H1 (cell line): ENCODE results near the gene POU6F2. TPM values are rescaled to one million over a fixed set of nuclear protein-coding genes. Genes with fewer than 3 reads are reported as not detected.

Source experiments
- CTCF ChIA-PET: fragments of 300-600 bp; sonication (Branson Sonifier 250); formaldehyde crosslinking; loops from one replicate; lab custom pipeline; 2021; ENCODE audit not compliant: partially characterized antibody; lab: Charles Lee
- POLR2A ChIA-PET: fragments of 300-600 bp; sonication (Branson Sonifier 250); formaldehyde crosslinking; loops from one replicate; lab custom pipeline; 2021; ENCODE audit warnings: inconsistent platforms; ENCODE audit not compliant: partially characterized antibody; lab: Charles Lee
- DNase-seq, 2 experiments: peaks; one replicate each; pipeline versions ENCODE4 v3.0.0 to v3.0.0-alpha.2; 2010 to 2022; ENCODE audit warnings: low spot score in 2 of 2, low read depth in 1 of 2, mixed read lengths in 1 of 2
- FAIRE-seq: peaks from 2 replicates; lab custom pipeline; 2011; peaks lifted over from hg19 to GRCh38; lab: Jason Lieb, UNC
- H2AFZ ChIP-seq: 2 replicates; pipeline ENCODE4 v1.8.1; 2012; ENCODE audit warnings: low read length, inconsistent platforms
- H2AK5ac ChIP-seq: 2 replicates; pipeline ENCODE4 v1.6.1; 2013; ENCODE audit warnings: low read depth, low read length
- H2BK120ac ChIP-seq: replicated peaks from 2 replicates; pipeline ENCODE3; 2013; ENCODE audit warnings: low read depth, low read length, inconsistent platforms
- H2BK12ac ChIP-seq: 2 replicates; pipeline ENCODE4 v1.6.1; 2013; ENCODE audit warnings: low read depth, low read length
- H2BK15ac ChIP-seq: 2 replicates; pipeline ENCODE4 v1.6.1; 2013; ENCODE audit warnings: low read length
- H2BK20ac ChIP-seq: 2 replicates; pipeline ENCODE4 v1.6.1; 2013; ENCODE audit warnings: low read length
- H2BK5ac ChIP-seq: 2 replicates; pipeline ENCODE4 v1.6.1; 2013; ENCODE audit warnings: low read depth, low read length
- H3K14ac ChIP-seq: 2 replicates; pipeline ENCODE4 v1.6.1; 2013; ENCODE audit warnings: inconsistent platforms; ENCODE audit not compliant: insufficient read length
- H3K18ac ChIP-seq: 2 replicates; pipeline ENCODE4 v1.6.1; 2013; ENCODE audit warnings: low read length; ENCODE audit errors: extremely low read depth
- H3K23ac ChIP-seq: 2 replicates; pipeline ENCODE4 v1.6.1; 2013; ENCODE audit warnings: inconsistent platforms; ENCODE audit not compliant: insufficient read length
- H3K23me2 ChIP-seq: 2 replicates; pipeline ENCODE4 v1.6.1; 2013; ENCODE audit warnings: low read depth, low read length
- H3K27ac ChIP-seq: 2 replicates; pipeline ENCODE4 v1.6.1; 2011; ENCODE audit warnings: low read depth, low read length, inconsistent platforms
- H3K27me3 ChIP-seq, 4 experiments: replicated peaks in 1 of 4; 1 replicate in 1 of 4; 2 replicates in 3 of 4; pipeline versions ENCODE4 v1.6.1 to v1.8.1; 2011 to 2013; ENCODE audit warnings: low read length in 3 of 4, mild to moderate bottlenecking in 3 of 4, inconsistent platforms in 2 of 4, mixed read lengths in 2 of 4, moderate library complexity in 1 of 4; ENCODE audit not compliant: control insufficient read depth in 3 of 4, insufficient read depth in 3 of 4; ENCODE audit errors: extremely low read depth in 1 of 4
- H3K36me3 ChIP-seq, 4 experiments: 2 replicates each; pipeline versions ENCODE4 v1.6.1 to v1.8.1; 2011 to 2013; ENCODE audit warnings: mild to moderate bottlenecking in 4 of 4, low read length in 3 of 4, moderate library complexity in 2 of 4, control low read depth in 1 of 4, inconsistent platforms in 1 of 4; ENCODE audit not compliant: insufficient read depth in 4 of 4, control insufficient read depth in 2 of 4
- H3K4ac ChIP-seq: replicated peaks from 2 replicates; pipeline ENCODE3; 2013; ENCODE audit warnings: low read length, low read depth, mixed read lengths, inconsistent platforms; ENCODE audit not compliant: insufficient read length
- H3K4me1 ChIP-seq, 4 experiments: replicated peaks in 1 of 4; 1 replicate in 1 of 4; 2 replicates in 3 of 4; pipeline versions ENCODE4 v1.6.1 to v1.8.1; 2011 to 2013; ENCODE audit warnings: low read length in 3 of 4, inconsistent platforms in 2 of 4, mixed read lengths in 1 of 4; ENCODE audit not compliant: insufficient read depth in 4 of 4, control insufficient read depth in 3 of 4
- H3K4me2 ChIP-seq, 2 experiments: 2 replicates each; pipeline versions ENCODE4 v1.6.1 to v1.8.1; 2011 to 2013; ENCODE audit warnings: low read depth in 2 of 2, low read length in 2 of 2, control low read depth in 1 of 2, inconsistent platforms in 1 of 2, mild to moderate bottlenecking in 1 of 2; ENCODE audit not compliant: insufficient read depth in 1 of 2
- H3K4me3 ChIP-seq, 4 experiments: fragments of 200-600, 300-600 bp in 1 of 4; sonication (generic), shearing (Covaris generic), sonication (Bioruptor Twin) in 1 of 4; 2 replicates each; pipeline versions ENCODE4 v1.5.1 to v1.8.1; 2011 to 2016; ENCODE audit warnings: low read length in 4 of 4, low read depth in 3 of 4, control low read depth in 2 of 4, inconsistent platforms in 2 of 4, mild to moderate bottlenecking in 2 of 4, mixed read lengths in 1 of 4, moderate library complexity in 1 of 4; ENCODE audit not compliant: insufficient read depth in 2 of 4; ENCODE audit errors: extremely low read depth in 1 of 4
- H3K56ac ChIP-seq: replicated peaks from 2 replicates; pipeline ENCODE3; 2013; ENCODE audit warnings: low read depth, mild to moderate bottlenecking, mixed read lengths, low read length, inconsistent platforms; ENCODE audit not compliant: insufficient read length
- H3K79me1 ChIP-seq: 2 replicates; pipeline ENCODE4 v1.6.1; 2013; ENCODE audit warnings: low read depth, low read length, control low read depth
- H3K79me2 ChIP-seq, 2 experiments: 2 replicates each; pipeline versions ENCODE4 v1.6.1 to v1.8.1; 2012 to 2013; ENCODE audit warnings: low read length in 2 of 2, mild to moderate bottlenecking in 2 of 2, inconsistent platforms in 1 of 2; ENCODE audit not compliant: insufficient read depth in 2 of 2, control insufficient read depth in 1 of 2
- H3K9ac ChIP-seq, 4 experiments: replicated peaks in 1 of 4; 1 replicate in 1 of 4; 2 replicates in 3 of 4; pipeline versions ENCODE4 v1.6.1 to v1.8.1; 2011 to 2013; ENCODE audit warnings: low read depth in 3 of 4, low read length in 3 of 4, control low read depth in 2 of 4, mild to moderate bottlenecking in 2 of 4, moderate library complexity in 2 of 4, inconsistent platforms in 1 of 4; ENCODE audit errors: extremely low read depth in 1 of 4
- H3K9me3 ChIP-seq, 2 experiments: 2 replicates each; pipeline versions ENCODE4 v1.6.1 to v1.8.1; 2012 to 2013; ENCODE audit warnings: mild to moderate bottlenecking in 2 of 2, moderate library complexity in 2 of 2, control low read depth in 1 of 2, inconsistent platforms in 1 of 2, low read depth in 1 of 2, low read length in 1 of 2, mixed read lengths in 1 of 2; ENCODE audit not compliant: insufficient read depth in 2 of 2
- H4K20me1 ChIP-seq, 2 experiments: replicated peaks in 1 of 2; 2 replicates each; pipeline versions ENCODE3 to v1.8.1; 2011 to 2013; ENCODE audit warnings: inconsistent platforms in 2 of 2, low read length in 2 of 2, mild to moderate bottlenecking in 1 of 2; ENCODE audit not compliant: insufficient read depth in 2 of 2, control insufficient read depth in 1 of 2
- H4K5ac ChIP-seq: 2 replicates; pipeline ENCODE4 v1.6.1; 2013; ENCODE audit warnings: low read length, low read depth, mixed read lengths, inconsistent platforms; ENCODE audit not compliant: insufficient read length
- H4K8ac ChIP-seq: 2 replicates; pipeline ENCODE4 v1.8.0; 2013; ENCODE audit warnings: mild to moderate bottlenecking, moderate library complexity, low read length, inconsistent platforms; ENCODE audit not compliant: insufficient read depth; ENCODE audit errors: extremely low read depth
- H4K91ac ChIP-seq: replicated peaks from 2 replicates; pipeline ENCODE3; 2013; ENCODE audit warnings: low read length, mixed read lengths, inconsistent platforms; ENCODE audit not compliant: insufficient read length
- CBX8 ChIP-seq: fragments of 300-800, 300-1000 bp; sonication (generic); IDR thresholded peaks from 2 replicates; pipeline ENCODE4 v1.7.1; 2016; ENCODE audit warnings: low read depth, low read length, borderline replicate concordance
- CEBPB ChIP-seq: IDR thresholded peaks from 2 replicates; pipeline ENCODE4 v1.6.1; 2012; ENCODE audit warnings: low read depth, low read length
- NANOG ChIP-seq: IDR thresholded peaks from 2 replicates; pipeline ENCODE4 v1.6.1; 2011; ENCODE audit warnings: low read length, low read depth, mild to moderate bottlenecking, inconsistent platforms; ENCODE audit not compliant: insufficient read depth, poor library complexity, severe bottlenecking
- RFX5 ChIP-seq: IDR thresholded peaks from 2 replicates; pipeline ENCODE4 v1.6.1; 2011; ENCODE audit warnings: low read depth, low read length, improper control_type of control experiment, borderline replicate concordance
- SIX5 ChIP-seq: IDR thresholded peaks from 2 replicates; pipeline ENCODE4 v1.6.1; 2011; ENCODE audit warnings: mild to moderate bottlenecking, low read depth, low read length
- WGBS, 2 experiments: shearing (Covaris generic) in 1 of 2; methylation state at CpG; one replicate each; pipeline versions ENCODE4 v1.1.6 to v1.1.7; 2013 to 2015; ENCODE audit warnings: low lambda C conversion rate in 2 of 2, mixed read lengths in 2 of 2, inconsistent platforms in 1 of 2, low coverage in 1 of 2, missing lambda C conversion rate in 1 of 2; ENCODE audit not compliant: insufficient replicate concordance in 2 of 2, insufficient coverage in 1 of 2, insufficient read length in 1 of 2; ENCODE audit errors: extremely low coverage in 1 of 2, missing lambda C conversion rate in 1 of 2; 5-methylcytosine and 5-hydroxymethylcytosine counted together
- polyA plus RNA-seq, 7 experiments: library from polyadenylated mRNA; depleted of rRNA in 3 of 7; stranded (reverse) in 5 of 7; unstranded in 2 of 7; fragments of >200 nt in 5 of 7; fragments of 200-250 nt in 2 of 7; gene quantifications; 1 replicate in 5 of 7; 2 replicates in 1 of 7; 4 replicates in 1 of 7; pipeline versions ENCODE4 v1.2.1 to v1.2.3, GENCODE V29; 2011 to 2013; ENCODE audit warnings: missing spikeins in 2 of 7, mixed read lengths in 2 of 7
- total RNA-seq: library from RNA; stranded (reverse); fragmentation: NEBNext Ultra II Directional; extraction: Animal tissue kit (Norgen Biotek cat#: 25700); gene quantifications from 2 replicates; pipeline ENCODE4 v1.2.1, GENCODE V29; 2021

The POU6F2 gene
- total and polyA plus RNA-seq, 2 of the 8 experiments (the other 6 are each of a cell fraction or from before 2014, with no cell fraction given), result 1.1 to 2.0 TPM

- Histone ChIP-seq H2BK15ac (no peak overlapping the region), H3K9me3 (no peaks in the 10 kb centered on the region), H2BK5ac (no peak overlapping the region), H3K27me3 (no peaks in the 10 kb centered on the region), H3K27ac (no peak overlapping the region)
- no peak for DNase-seq
- TF ChIP-seq RFX5, result no peak
- no peak for TF ChIP-seq CEBPB
- TF ChIP-seq CBX8, result no peak
- TF ChIP-seq NANOG, result no peak
- no peak for TF ChIP-seq SIX5
- TF ChIP-seq, all 59 proteins: peak for 0
- H3K36me3 ChIP-seq, result no peaks in the 10 kb centered on the region
- H3K4ac ChIP-seq, result no peak overlapping the region
- no peak overlapping the region for H3K4me3 ChIP-seq
- H2AK5ac ChIP-seq, result no peak overlapping the region
- ChIA-PET CTCF (interaction anchor here (0.6 kb wide), 1 partner anchor 695 kb away, joined by 3 read pairs; no protein-coding TSS in a partner anchor), POLR2A (no interaction called here)
- H4K8ac ChIP-seq, result no peak overlapping the region
- no peak overlapping the region for H2AFZ ChIP-seq
- H3K23ac ChIP-seq, result no peak overlapping the region
- no peak overlapping the region for H3K56ac ChIP-seq
- no peak overlapping the region; a peak in 1 of 4 replicates for H3K4me2 ChIP-seq
- H3K79me2 ChIP-seq, result no peaks in the 10 kb centered on the region
- 80 to 100% methylated on average over 1 to 13 of the region's 13 CpGs for WGBS, 2 experiments
- FAIRE-seq, result no peak
- H3K79me1 ChIP-seq, result no peaks in the 10 kb centered on the region
- no peak overlapping the region for H2BK120ac ChIP-seq
- H3K9ac ChIP-seq, result no peak overlapping the region
- no peaks in the 10 kb centered on the region for H4K20me1 ChIP-seq
- no peak overlapping the region for H3K14ac ChIP-seq
- H3K23me2 ChIP-seq, result no peaks in the 10 kb centered on the region
- H4K91ac ChIP-seq, result no peak overlapping the region
- no peak overlapping the region for H2BK20ac ChIP-seq
- H3K4me1 ChIP-seq, result peaks cover 0 to 9% (median 4%) of the 10 kb centered on the region in 4 experiments; a peak in 2 of 7 replicates
- no peak overlapping the region for H3K18ac ChIP-seq
- no peak overlapping the region for H2BK12ac ChIP-seq
- H4K5ac ChIP-seq, result no peak overlapping the region
Measured at GRCh38 chr7:39033885-39034624, 56.3 kb downstream of the POU6F2 start.
